ENCODE measurements around the gene PPP1R13B.
A peak's percentile ranks its signal among the peaks of the same experiment; 100 is the strongest.

GRCh38 chr14:103886304-103887169, 39.2 kb upstream of the PPP1R13B start:
- TF ChIP-seq CTCF (IDR thresholded peaks at IDR 0.05) (peak in 1 of 6 experiments; percentile 13), POLR2A (IDR thresholded peaks at IDR 0.05) (no peak)

All from adrenal gland (tissue), 5 donors.